ENCODE results near the gene USH2A. TPM values are rescaled to one million over a fixed set of nuclear protein-coding genes. Genes with fewer than 3 reads are reported as not detected.

USH2A gene
- total RNA-seq, 2 experiments from 2014 or later = not detected

DNA sequence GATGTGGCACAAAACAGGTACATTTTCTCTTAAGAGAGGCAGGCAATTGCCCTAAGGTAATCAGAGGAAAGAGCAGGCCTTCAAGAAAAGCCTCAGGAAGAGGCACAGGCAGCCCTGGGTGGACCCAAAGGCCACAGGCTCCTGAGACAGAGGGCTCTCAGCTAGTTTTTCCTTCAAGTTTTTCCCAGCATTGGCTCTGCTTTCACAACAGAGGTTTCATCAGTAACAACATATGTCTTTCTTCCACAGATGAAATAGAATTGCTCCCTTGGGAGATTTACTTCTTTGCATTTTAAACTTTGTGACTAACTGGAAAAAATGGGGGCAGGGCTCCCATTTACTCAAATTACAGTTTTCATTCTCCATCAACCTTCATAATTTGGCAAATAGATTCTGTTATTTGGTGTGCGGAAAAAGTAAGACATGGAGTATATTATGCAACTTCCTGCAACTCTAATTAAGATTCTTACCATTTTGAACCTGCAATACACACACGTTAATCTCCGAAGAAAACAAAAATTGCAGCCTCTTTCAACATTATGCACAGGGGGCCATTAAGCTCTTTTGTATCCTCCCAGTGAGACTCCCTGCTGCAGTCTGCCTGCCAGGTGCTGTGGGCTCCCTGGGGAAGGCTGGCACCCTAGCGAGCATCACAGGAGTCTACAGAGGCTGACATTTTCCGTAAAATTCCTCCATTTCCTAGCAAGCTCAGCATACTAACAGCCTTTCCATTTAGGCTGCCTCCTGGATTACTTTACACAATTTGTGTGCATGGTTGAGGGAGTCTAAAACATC is 282.3 kb downstream of the USH2A start:
- H3K9me3 Mint-ChIP-seq = peaks cover 2% of the 10 kb centered on the region
- H3K4me1 Mint-ChIP-seq (ENCODE audit: low read depth) = no peaks in the 10 kb centered on the region
- ChIA-PET POLR2A (no interaction called here), CTCF (no interaction called here)
- TF ChIP-seq, protein P1, sequence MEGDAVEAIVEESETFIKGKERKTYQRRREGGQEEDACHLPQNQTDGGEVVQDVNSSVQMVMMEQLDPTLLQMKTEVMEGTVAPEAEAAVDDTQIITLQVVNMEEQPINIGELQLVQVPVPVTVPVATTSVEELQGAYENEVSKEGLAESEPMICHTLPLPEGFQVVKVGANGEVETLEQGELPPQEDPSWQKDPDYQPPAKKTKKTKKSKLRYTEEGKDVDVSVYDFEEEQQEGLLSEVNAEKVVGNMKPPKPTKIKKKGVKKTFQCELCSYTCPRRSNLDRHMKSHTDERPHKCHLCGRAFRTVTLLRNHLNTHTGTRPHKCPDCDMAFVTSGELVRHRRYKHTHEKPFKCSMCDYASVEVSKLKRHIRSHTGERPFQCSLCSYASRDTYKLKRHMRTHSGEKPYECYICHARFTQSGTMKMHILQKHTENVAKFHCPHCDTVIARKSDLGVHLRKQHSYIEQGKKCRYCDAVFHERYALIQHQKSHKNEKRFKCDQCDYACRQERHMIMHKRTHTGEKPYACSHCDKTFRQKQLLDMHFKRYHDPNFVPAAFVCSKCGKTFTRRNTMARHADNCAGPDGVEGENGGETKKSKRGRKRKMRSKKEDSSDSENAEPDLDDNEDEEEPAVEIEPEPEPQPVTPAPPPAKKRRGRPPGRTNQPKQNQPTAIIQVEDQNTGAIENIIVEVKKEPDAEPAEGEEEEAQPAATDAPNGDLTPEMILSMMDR (IDR thresholded peaks at IDR 0.05) = no peak
- H3K36me3 Mint-ChIP-seq (ENCODE audit: low read depth) = no peaks in the 10 kb centered on the region
- DNase-seq (no peak), ATAC-seq (no peak)
- H3K27me3 Mint-ChIP-seq = no peaks in the 10 kb centered on the region
- H3K4me3 Mint-ChIP-seq = no peak overlapping the region
- no peak overlapping the region for H3K27ac Mint-ChIP-seq
- intact Hi-C loops (cut with micrococcal nuclease) = no loop called here

DNA sequence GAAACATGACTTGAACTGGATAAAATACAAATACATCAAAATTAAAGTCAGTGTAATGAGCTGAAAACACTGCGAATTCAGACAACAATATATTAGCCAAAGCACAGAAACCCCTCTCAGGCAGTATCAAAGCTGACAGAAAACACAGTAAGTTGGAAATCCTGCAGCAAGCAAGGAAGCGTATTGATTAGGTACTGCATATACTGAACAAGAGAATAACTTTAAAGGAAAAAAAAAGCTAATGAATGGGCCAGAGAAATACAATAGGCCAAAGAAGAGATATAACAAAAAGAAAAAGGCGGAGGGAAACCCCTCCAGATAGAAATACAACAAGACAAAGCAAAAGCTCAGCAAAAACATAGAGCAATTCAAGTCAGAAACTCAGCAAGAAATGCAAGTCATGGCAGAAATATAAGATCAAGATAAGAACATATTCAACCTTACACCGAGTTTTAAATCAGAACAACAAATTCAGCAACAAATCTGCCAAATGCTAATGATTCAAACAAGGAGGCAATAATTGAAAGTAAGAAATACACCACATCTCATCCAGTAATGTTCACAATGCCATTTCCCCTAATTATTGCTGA is 299.0 kb downstream of the USH2A start:
- TF ChIP-seq, protein P1 (IDR thresholded peaks at IDR 0.05) = no peak
- no peaks in the 10 kb centered on the region for H3K4me1 Mint-ChIP-seq (ENCODE audit: low read depth)
- intact Hi-C loops (cut with micrococcal nuclease) = no loop called here
- H3K4me3 Mint-ChIP-seq = no peak overlapping the region
- no peaks in the 10 kb centered on the region for H3K36me3 Mint-ChIP-seq (ENCODE audit: low read depth)
- DNase-seq (no peak), ATAC-seq (no peak)
- no peak overlapping the region for H3K27ac Mint-ChIP-seq
- H3K27me3 Mint-ChIP-seq = no peaks in the 10 kb centered on the region
- ChIA-PET CTCF (no interaction called here), POLR2A (interaction anchor here (0.6 kb wide), 1 partner anchor 1585 kb away, joined by 4 read pairs; no protein-coding TSS in a partner anchor)
- peaks cover 3% of the 10 kb centered on the region for H3K9me3 Mint-ChIP-seq

DNA sequence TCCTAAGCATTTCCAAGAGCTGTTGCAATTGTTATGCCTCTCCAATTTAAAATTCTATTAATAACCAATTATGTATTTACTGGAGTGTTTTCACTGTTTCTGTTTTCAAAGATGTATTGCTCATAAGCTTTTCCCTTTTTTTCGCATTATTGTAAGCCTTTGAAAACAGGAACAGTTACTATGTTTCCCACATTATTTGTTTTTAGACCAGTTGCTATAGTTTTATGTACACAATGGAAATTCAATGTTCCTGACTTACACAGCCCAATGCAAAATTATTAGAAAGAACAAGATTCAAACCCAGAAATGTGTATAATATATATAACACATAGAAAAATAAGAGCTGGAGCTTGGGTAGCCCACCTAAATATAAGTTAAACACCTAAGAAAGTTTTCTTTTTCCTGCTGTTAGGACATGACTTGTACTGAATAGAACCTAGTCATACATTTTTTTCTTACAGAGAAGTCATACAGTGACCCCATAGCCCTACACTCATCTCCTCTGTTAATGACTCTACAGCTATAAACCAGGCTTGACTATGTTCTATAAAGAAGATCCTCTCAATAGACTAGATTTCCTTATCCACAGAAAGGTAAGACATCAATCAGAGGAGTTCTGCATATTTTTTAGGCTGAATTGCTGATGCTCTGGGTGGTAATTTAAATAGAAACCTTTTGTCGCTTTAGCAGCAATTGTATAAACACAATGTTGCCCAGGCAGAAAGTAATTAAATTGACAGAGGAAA is 299.6 kb downstream of the USH2A start:
- intact Hi-C loops (cut with micrococcal nuclease) = no loop called here
- no peaks in the 10 kb centered on the region for H3K4me1 Mint-ChIP-seq (ENCODE audit: low read depth)
- TF ChIP-seq, protein P1 (IDR thresholded peaks at IDR 0.05) = no peak
- H3K27ac Mint-ChIP-seq = no peak overlapping the region
- H3K4me3 Mint-ChIP-seq = no peak overlapping the region
- H3K36me3 Mint-ChIP-seq (ENCODE audit: low read depth) = no peaks in the 10 kb centered on the region
- H3K9me3 Mint-ChIP-seq = peaks cover 3% of the 10 kb centered on the region
- ChIA-PET POLR2A (interaction anchor here (0.6 kb wide), 1 partner anchor 1586 kb away, joined by 4 read pairs; no protein-coding TSS in a partner anchor), CTCF (no interaction called here)
- DNase-seq (no peak), ATAC-seq (no peak)
- no peaks in the 10 kb centered on the region for H3K27me3 Mint-ChIP-seq

DNA sequence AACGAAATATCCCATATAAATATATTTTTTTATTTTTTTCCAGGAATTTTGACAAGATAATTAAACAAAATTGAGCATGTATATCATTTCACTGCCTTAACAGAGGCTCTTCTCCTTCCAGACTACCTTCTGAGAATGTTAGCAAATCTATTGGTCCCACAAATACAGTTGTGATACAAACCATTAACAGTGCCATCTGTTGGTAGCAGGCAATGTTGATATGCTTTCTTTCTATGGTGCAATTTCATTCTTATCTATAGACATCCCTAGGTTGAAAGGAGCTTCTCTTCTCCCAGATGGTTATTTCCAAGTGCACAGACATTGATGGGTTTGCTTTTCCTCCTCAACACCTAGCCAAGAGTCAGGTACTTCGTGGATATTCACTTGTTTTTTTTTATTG is 303.6 kb downstream of the USH2A start:
- TF ChIP-seq, protein P1 (IDR thresholded peaks at IDR 0.05) = no peak
- ChIA-PET POLR2A (no interaction called here), CTCF (no interaction called here)
- H3K27ac Mint-ChIP-seq = no peak overlapping the region
- no peaks in the 10 kb centered on the region for H3K36me3 Mint-ChIP-seq (ENCODE audit: low read depth)
- no peak overlapping the region for H3K4me3 Mint-ChIP-seq
- intact Hi-C loops (cut with micrococcal nuclease) = no loop called here
- H3K9me3 Mint-ChIP-seq = no peaks in the 10 kb centered on the region
- no peak for ATAC-seq
- H3K4me1 Mint-ChIP-seq (ENCODE audit: low read depth) = no peaks in the 10 kb centered on the region
- no peaks in the 10 kb centered on the region for H3K27me3 Mint-ChIP-seq
- DNase-seq = no peak

DNA sequence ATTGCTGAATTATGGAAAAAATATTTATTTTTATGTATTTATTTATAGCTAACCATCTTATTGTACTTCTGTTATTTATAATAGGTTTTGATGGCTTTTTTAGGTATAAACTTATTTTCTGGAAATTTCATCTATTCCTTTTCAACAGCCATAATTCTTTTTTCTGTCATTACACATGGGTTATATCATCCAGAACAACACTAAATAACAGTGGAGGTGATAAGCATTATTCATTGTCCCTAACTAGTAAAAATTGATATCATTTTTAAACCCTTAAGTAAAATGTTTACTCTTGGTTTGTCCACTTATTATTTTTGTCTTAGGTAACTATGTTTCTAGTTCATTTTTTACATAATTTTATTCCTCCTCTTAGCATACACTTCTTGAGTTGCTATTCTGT is 309.1 kb downstream of the USH2A start:
- ChIA-PET CTCF (no interaction called here), POLR2A (no interaction called here)
- TF ChIP-seq, protein P1 (IDR thresholded peaks at IDR 0.05) = no peak
- Mint-ChIP-seq H3K9me3 (no peaks in the 10 kb centered on the region), H3K27me3 (no peaks in the 10 kb centered on the region), H3K27ac (no peak overlapping the region), H3K4me1 (ENCODE audit: low read depth) (no peaks in the 10 kb centered on the region), H3K4me3 (no peak overlapping the region), H3K36me3 (ENCODE audit: low read depth) (no peaks in the 10 kb centered on the region)
- no peak for ATAC-seq
- intact Hi-C loops (cut with micrococcal nuclease) = no loop called here
- DNase-seq = no peak
